Measurements from ENCODE around the gene CCDC106. TPM values are rescaled to one million over a fixed set of nuclear protein-coding genes. Genes with fewer than 3 reads are reported as not detected.

Gene CCDC106
- total RNA-seq, 1 experiment from 2014 or later = 21.1 TPM

DNA sequence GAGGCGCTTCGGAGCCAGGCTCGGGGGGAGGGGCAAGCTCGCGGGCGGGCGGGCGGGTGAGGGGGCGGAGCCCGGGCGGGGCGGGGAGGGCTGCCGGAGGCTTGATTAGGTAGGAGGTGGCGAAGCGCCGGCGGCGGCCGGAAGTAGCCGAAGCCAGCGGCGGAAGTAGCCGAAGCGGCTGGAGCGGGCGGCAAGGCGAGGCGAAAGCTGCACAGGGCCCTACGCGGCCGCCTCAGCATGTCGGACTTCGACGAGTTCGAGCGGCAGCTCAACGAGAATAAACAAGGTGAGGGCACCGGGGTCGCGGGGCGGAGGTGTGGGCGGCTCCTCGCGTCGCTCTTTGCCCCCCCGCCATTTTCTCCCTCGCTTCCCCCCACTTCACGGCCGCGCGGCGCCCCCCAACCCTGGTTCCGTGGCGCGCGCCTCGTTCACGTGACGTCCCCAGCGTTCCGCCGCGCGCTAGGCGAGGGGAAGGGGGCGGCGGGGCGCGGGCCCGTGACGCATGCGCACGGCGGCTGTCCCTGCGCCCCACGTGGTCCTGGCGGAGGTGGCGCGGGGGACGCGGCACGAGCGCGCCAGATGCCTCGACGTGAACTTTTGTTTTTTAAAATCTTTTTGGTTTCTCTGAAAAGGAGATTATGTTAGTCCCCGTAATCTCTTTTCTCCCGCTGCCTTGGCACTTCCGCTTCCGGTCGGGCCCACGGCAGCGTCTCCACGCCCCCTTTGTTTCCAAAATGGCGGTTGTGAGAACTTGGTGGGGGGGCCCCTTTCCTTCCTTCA is 7.0 kb downstream of the CCDC106 start, which contains the start of gene U2AF2:
U2AF2 (plus strand) TSS at position 168 of the 780 bp plus-strand sequence; CDS start at position 238, 70 bp downstream.
- peak; percentile 96 for DNase-seq (ENCODE audit: low spot score)
- Mint-ChIP-seq H3K4me1 (peaks cover 40% of the 10 kb centered on the region), H3K27ac (peak within 1 kb of the TSS; percentile 98), H3K36me3 (peaks cover 15% of the 10 kb centered on the region), H3K27me3 (ENCODE audit: low read depth) (peaks cover 3% of the 10 kb centered on the region; the same call in 1 of the 2 replicates), H3K4me3 (peak within 1 kb of the TSS; percentile 93), H3K9me3 (no peaks in the 10 kb centered on the region)
- peak; percentile 39 for ATAC-seq
- ChIA-PET POLR2A (interaction anchor here (0.6 to 1.6 kb wide), 7 partner anchors 13 to 723 kb away, joined by 3 to 9 read pairs (median 3); partner anchors contain the start of gene FIZ1), CTCF (interaction anchor here (0.5 to 1.6 kb wide), 46 partner anchors 10 to 1192 kb away, joined by 3 to 57 read pairs (median 4); partner anchors contain the start of genes CDC42EP5, DNAAF3, FIZ1 and NAT14)
- TF ChIP-seq, protein P1, sequence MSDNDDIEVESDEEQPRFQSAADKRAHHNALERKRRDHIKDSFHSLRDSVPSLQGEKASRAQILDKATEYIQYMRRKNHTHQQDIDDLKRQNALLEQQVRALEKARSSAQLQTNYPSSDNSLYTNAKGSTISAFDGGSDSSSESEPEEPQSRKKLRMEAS (CRISPR knock-in tag; IDR thresholded peaks at IDR 0.05) = peak; percentile 45
- TF ChIP-seq KAT7 (CRISPR knock-in tag; IDR thresholded peaks at IDR 0.05; ENCODE audit: borderline replicate concordance) = peak; percentile 39; the same call in 1 of the 2 replicates
- TF ChIP-seq PRRX2 (CRISPR knock-in tag; IDR thresholded peaks at IDR 0.05) = 0 out of 2 replicates have a peak, but pooled peaks have one; percentile 53
- TF ChIP-seq, protein P2, sequence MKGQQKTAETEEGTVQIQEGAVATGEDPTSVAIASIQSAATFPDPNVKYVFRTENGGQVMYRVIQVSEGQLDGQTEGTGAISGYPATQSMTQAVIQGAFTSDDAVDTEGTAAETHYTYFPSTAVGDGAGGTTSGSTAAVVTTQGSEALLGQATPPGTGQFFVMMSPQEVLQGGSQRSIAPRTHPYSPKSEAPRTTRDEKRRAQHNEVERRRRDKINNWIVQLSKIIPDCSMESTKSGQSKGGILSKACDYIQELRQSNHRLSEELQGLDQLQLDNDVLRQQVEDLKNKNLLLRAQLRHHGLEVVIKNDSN (CRISPR knock-in tag; IDR thresholded peaks at IDR 0.05) = peak; percentile 86
- 0 out of 2 replicates have a peak, but pooled peaks have one; percentile 42 for TF ChIP-seq ELF4 (CRISPR knock-in tag; IDR thresholded peaks at IDR 0.05; ENCODE audit: low read depth)
- no peak for TF ChIP-seq ZNF121 (CRISPR knock-in tag; IDR thresholded peaks at IDR 0.05)
- TF ChIP-seq SP1 (CRISPR knock-in tag; conservative IDR thresholded peaks at IDR 0.05) = peak; percentile 48
- TF ChIP-seq JAZF1 (CRISPR knock-in tag; IDR thresholded peaks at IDR 0.05) = no peak
- TF ChIP-seq ZBTB21 (CRISPR knock-in tag; IDR thresholded peaks at IDR 0.05; ENCODE audit: borderline replicate concordance) = peak; percentile 28; the same call in 1 of the 2 replicates
- no peak for TF ChIP-seq CREB1 (CRISPR knock-in tag; IDR thresholded peaks at IDR 0.05)
- no peak for TF ChIP-seq MXD4 (CRISPR knock-in tag; IDR thresholded peaks at IDR 0.05; ENCODE audit: borderline replicate concordance)
- peak; percentile 49; the same call in 1 of the 2 replicates for TF ChIP-seq GABPB1 (CRISPR knock-in tag; IDR thresholded peaks at IDR 0.05)
- no peak for TF ChIP-seq GTF2I (CRISPR knock-in tag; conservative IDR thresholded peaks at IDR 0.05)
- TF ChIP-seq ZNF317 (CRISPR knock-in tag; IDR thresholded peaks at IDR 0.05; ENCODE audit: borderline replicate concordance, low read depth) = 0 out of 2 replicates have a peak, but pooled peaks have one; percentile 17
- TF ChIP-seq SMAD3 (CRISPR knock-in tag; IDR thresholded peaks at IDR 0.05; ENCODE audit: borderline replicate concordance) = 0 out of 2 replicates have a peak, but pooled peaks have one; percentile 26
- TF ChIP-seq, protein P3, sequence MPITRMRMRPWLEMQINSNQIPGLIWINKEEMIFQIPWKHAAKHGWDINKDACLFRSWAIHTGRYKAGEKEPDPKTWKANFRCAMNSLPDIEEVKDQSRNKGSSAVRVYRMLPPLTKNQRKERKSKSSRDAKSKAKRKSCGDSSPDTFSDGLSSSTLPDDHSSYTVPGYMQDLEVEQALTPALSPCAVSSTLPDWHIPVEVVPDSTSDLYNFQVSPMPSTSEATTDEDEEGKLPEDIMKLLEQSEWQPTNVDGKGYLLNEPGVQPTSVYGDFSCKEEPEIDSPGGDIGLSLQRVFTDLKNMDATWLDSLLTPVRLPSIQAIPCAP (CRISPR knock-in tag; IDR thresholded peaks at IDR 0.05) = no peak
- TF ChIP-seq, protein P4, sequence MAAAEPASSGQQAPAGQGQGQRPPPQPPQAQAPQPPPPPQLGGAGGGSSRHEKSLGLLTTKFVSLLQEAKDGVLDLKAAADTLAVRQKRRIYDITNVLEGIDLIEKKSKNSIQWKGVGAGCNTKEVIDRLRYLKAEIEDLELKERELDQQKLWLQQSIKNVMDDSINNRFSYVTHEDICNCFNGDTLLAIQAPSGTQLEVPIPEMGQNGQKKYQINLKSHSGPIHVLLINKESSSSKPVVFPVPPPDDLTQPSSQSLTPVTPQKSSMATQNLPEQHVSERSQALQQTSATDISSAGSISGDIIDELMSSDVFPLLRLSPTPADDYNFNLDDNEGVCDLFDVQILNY (CRISPR knock-in tag; IDR thresholded peaks at IDR 0.05) = peak; percentile 92
- TF ChIP-seq, protein P5, sequence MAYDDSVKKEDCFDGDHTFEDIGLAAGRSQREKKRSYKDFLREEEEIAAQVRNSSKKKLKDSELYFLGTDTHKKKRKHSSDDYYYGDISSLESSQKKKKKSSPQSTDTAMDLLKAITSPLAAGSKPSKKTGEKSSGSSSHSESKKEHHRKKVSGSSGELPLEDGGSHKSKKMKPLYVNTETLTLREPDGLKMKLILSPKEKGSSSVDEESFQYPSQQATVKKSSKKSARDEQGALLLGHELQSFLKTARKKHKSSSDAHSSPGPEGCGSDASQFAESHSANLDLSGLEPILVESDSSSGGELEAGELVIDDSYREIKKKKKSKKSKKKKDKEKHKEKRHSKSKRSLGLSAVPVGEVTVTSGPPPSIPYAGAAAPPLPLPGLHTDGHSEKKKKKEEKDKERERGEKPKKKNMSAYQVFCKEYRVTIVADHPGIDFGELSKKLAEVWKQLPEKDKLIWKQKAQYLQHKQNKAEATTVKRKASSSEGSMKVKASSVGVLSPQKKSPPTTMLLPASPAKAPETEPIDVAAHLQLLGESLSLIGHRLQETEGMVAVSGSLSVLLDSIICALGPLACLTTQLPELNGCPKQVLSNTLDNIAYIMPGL (CRISPR knock-in tag; IDR thresholded peaks at IDR 0.05) = peak; percentile 82; the same call in 1 of the 2 replicates
- TF ChIP-seq, protein P6, sequence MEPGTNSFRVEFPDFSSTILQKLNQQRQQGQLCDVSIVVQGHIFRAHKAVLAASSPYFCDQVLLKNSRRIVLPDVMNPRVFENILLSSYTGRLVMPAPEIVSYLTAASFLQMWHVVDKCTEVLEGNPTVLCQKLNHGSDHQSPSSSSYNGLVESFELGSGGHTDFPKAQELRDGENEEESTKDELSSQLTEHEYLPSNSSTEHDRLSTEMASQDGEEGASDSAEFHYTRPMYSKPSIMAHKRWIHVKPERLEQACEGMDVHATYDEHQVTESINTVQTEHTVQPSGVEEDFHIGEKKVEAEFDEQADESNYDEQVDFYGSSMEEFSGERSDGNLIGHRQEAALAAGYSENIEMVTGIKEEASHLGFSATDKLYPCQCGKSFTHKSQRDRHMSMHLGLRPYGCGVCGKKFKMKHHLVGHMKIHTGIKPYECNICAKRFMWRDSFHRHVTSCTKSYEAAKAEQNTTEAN (CRISPR knock-in tag; IDR thresholded peaks at IDR 0.05) = no peak
- TF ChIP-seq, protein P7, sequence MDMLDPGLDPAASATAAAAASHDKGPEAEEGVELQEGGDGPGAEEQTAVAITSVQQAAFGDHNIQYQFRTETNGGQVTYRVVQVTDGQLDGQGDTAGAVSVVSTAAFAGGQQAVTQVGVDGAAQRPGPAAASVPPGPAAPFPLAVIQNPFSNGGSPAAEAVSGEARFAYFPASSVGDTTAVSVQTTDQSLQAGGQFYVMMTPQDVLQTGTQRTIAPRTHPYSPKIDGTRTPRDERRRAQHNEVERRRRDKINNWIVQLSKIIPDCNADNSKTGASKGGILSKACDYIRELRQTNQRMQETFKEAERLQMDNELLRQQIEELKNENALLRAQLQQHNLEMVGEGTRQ (CRISPR knock-in tag; IDR thresholded peaks at IDR 0.05) = peak; percentile 92
- TF ChIP-seq, protein P8, sequence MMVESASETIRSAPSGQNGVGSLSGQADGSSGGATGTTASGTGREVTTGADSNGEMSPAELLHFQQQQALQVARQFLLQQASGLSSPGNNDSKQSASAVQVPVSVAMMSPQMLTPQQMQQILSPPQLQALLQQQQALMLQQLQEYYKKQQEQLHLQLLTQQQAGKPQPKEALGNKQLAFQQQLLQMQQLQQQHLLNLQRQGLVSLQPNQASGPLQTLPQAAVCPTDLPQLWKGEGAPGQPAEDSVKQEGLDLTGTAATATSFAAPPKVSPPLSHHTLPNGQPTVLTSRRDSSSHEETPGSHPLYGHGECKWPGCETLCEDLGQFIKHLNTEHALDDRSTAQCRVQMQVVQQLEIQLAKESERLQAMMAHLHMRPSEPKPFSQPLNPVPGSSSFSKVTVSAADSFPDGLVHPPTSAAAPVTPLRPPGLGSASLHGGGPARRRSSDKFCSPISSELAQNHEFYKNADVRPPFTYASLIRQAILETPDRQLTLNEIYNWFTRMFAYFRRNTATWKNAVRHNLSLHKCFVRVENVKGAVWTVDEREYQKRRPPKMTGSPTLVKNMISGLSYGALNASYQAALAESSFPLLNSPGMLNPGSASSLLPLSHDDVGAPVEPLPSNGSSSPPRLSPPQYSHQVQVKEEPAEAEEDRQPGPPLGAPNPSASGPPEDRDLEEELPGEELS (CRISPR knock-in tag; IDR thresholded peaks at IDR 0.05) = peak; percentile 66
- no peak for TF ChIP-seq NR2C2 (CRISPR knock-in tag; IDR thresholded peaks at IDR 0.05)
- TF ChIP-seq JUN (CRISPR knock-in tag; IDR thresholded peaks at IDR 0.05) = peak; percentile 41; the same call in 1 of the 2 replicates
- TF ChIP-seq ETV6 (CRISPR knock-in tag; IDR thresholded peaks at IDR 0.05) = peak; percentile 43; the same call in 1 of the 2 replicates

All from WTC11 (cell line).